Esophagus squamous epithelium (tissue), 5 donors: ENCODE measurements around the gene GJB1. TPM values are rescaled to one million over a fixed set of nuclear protein-coding genes. Genes with fewer than 3 reads are reported as not detected.

Source experiments
- DNase-seq: peaks from one replicate; lab custom pipeline; 2025; lab: John Stamatoyannopoulos, UW
- H3K27ac ChIP-seq, 4 donors: fragments of 200-600 bp; sonication (generic); one replicate each; pipeline ENCODE4 v1.5.1; 2016 to 2019; ENCODE audit warnings: mild to moderate bottlenecking in 1 of 4
- H3K27me3 ChIP-seq, 4 donors: fragments of 200-600 bp; sonication (generic); 1 replicate in 3 of 4; 2 replicates in 1 of 4; pipeline versions ENCODE4 v1.5.1 to v1.6.0; 2017 to 2021; ENCODE audit warnings: antibody characterized with exemption in 1 of 4
- H3K36me3 ChIP-seq, 3 donors: fragments of 200-600 bp; sonication (generic); one replicate each; pipeline ENCODE4 v1.5.1; 2016 to 2019
- H3K4me1 ChIP-seq, 3 donors: fragments of 200-600 bp; sonication (generic); one replicate each; pipeline ENCODE4 v1.5.1; 2017 to 2019
- H3K4me3 ChIP-seq, 4 donors: fragments of 200-600 bp; sonication (generic); 1 replicate in 3 of 4; 2 replicates in 1 of 4; pipeline ENCODE4 v1.5.1; 2016 to 2019; ENCODE audit warnings: mild to moderate bottlenecking in 2 of 4, moderate library complexity in 1 of 4
- H3K9me3 ChIP-seq, 3 donors: fragments of 200-600 bp; sonication (generic); one replicate each; pipeline ENCODE4 v1.5.1; 2016 to 2019
- CTCF ChIP-seq, 6 experiments: fragments of 450-650 bp in 4 of 6; fragments of 200-600 bp in 2 of 6; sonication (generic) in 2 of 6; IDR thresholded peaks; one replicate each; pipeline ENCODE4 v1.5.1; 2016 to 2019; ENCODE audit warnings: antibody characterized with exemption in 6 of 6, mild to moderate bottlenecking in 4 of 6, moderate library complexity in 4 of 6
- POLR2A ChIP-seq, 4 donors: fragments of 450-650 bp; IDR thresholded peaks; one replicate each; pipeline ENCODE4 v1.6.1; 2017; ENCODE audit warnings: antibody characterized with exemption in 4 of 4, mild to moderate bottlenecking in 4 of 4, moderate library complexity in 3 of 4
- WGBS, 2 donors: methylation state at CpG; one replicate each; pipeline ENCODE4 v1.1.5; 2018; 5-methylcytosine and 5-hydroxymethylcytosine counted together
- intact Hi-C: fragments of 100-400 bp; cut with DNase I; formaldehyde crosslinking; loops from one replicate; pipeline ENCODE4 v1.15.0; 2022
- total RNA-seq, 4 donors: library from RNA; depleted of rRNA; stranded (reverse); fragments of >200 nt; gene quantifications; one replicate each; pipeline ENCODE4 v1.1.0, GENCODE V29; 2016
- donor health status: DM: yes; HTN: yes; CAD: no.

Gene GJB1
- total RNA-seq, 4 donors from 2014 or later: 0.19 to 0.32 TPM; not detected in 2

- no peak for DNase-seq
- Histone ChIP-seq H3K36me3 (no peaks in the 10 kb centered on the region), H3K4me3 (peak overlapping the region in 3 of 4 donors; percentile 5 to 44 (median 19)), H3K27ac (no peak overlapping the region), H3K4me1 (no peaks in the 10 kb centered on the region), H3K9me3 (no peaks in the 10 kb centered on the region), H3K27me3 (no peaks in the 10 kb centered on the region)
- no peak for TF ChIP-seq POLR2A (IDR thresholded peaks at IDR 0.05)
- no peak for TF ChIP-seq CTCF (IDR thresholded peaks at IDR 0.05)
- 60% methylated on average over 3 of the region's 3 CpGs for WGBS, 2 donors
- intact Hi-C loops: no loop called here
Observed at GRCh38 chrX:71198066-71198465, 25.0 kb upstream of the GJB1 start.

- Histone ChIP-seq H3K27me3 (no peaks in the 10 kb centered on the region), H3K4me1 (no peaks in the 10 kb centered on the region), H3K27ac (no peak overlapping the region), H3K4me3 (no peak overlapping the region), H3K36me3 (no peaks in the 10 kb centered on the region), H3K9me3 (no peaks in the 10 kb centered on the region)
- intact Hi-C loops: no loop called here
- WGBS, 2 donors: 79 to 83% methylated on average over 7 of the region's 7 CpGs
- DNase-seq: no peak
- TF ChIP-seq POLR2A (IDR thresholded peaks at IDR 0.05): no peak
- no peak for TF ChIP-seq CTCF (IDR thresholded peaks at IDR 0.05)
Observed at GRCh38 chrX:71199252-71200008, 23.6 kb upstream of the GJB1 start.

DNA sequence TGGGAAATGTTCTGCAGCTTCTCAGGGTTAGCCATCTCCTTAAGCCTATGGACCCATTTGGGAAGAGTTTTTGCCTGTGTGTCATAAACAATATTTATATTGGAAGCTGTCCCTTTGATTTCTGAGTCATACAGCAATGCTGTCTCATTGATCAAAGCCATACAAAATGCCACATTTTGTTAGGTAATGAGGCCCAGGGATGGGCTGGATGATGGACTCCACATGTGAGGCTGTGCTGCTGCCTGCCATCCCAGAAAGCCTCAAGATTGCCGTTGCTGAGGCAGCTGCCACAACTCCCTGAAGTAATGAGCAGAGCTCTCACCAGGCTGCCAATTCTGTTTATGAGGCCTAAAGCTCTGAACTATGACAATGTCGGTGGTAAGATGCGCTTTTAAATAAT lies 12.2 kb upstream of the GJB1 start:
- H3K4me3 ChIP-seq: no peak overlapping the region
- no peak overlapping the region for H3K27ac ChIP-seq
- H3K4me1 ChIP-seq: peaks cover 0 to 4% (median 0%) of the 10 kb centered on the region in 3 donors
- no peaks in the 10 kb centered on the region for H3K36me3 ChIP-seq
- no peak for DNase-seq
- H3K27me3 ChIP-seq: no peaks in the 10 kb centered on the region
- intact Hi-C loops: no loop called here
- no peaks in the 10 kb centered on the region for H3K9me3 ChIP-seq
- TF ChIP-seq CTCF (IDR thresholded peaks at IDR 0.05) (no peak), POLR2A (IDR thresholded peaks at IDR 0.05) (no peak)
- WGBS, 2 donors: 61 to 67% methylated on average over 2 to 3 of the region's 3 CpGs

DNA sequence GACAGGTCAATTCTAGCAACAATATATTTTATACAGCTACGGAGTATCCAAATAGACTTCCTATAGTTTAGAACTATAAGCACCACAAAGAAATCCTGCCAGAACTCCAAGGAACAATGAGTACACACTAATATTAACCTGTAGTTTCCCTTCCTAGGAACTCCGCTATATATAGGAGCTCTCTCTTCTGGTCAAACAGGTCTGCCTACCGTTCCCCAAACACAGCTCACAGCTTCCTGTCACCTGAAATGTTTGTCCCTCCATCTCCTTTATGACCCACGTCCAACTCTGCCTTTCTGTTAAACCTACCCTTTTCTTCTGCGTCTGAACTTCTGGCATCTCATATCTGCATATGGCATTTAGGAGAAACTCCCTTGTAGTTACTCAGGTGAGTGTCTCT lies 10.5 kb upstream of the GJB1 start:
- no peak for DNase-seq

More for the DNA sequence above, 10.5 kb upstream of the GJB1 start:
- no peak for TF ChIP-seq CTCF (IDR thresholded peaks at IDR 0.05)
- TF ChIP-seq POLR2A (IDR thresholded peaks at IDR 0.05): no peak
- intact Hi-C loops: no loop called here
- H3K27me3 ChIP-seq: no peaks in the 10 kb centered on the region
- H3K4me3 ChIP-seq: no peak overlapping the region
- H3K36me3 ChIP-seq: no peaks in the 10 kb centered on the region
- WGBS, 2 donors: 27 to 46% methylated on average over 4 to 5 of the region's 5 CpGs
- no peak overlapping the region for H3K27ac ChIP-seq
- H3K9me3 ChIP-seq: no peaks in the 10 kb centered on the region
- H3K4me1 ChIP-seq: peaks cover 0 to 4% (median 0%) of the 10 kb centered on the region in 3 donors
